ENCODE measurements around the gene GPRASP1.
"Not testable (repeated sequence)": the region's sequence is repeated elsewhere in the genome, so short reads cannot be mapped to it uniquely, and the experiment has no call there.

GPRASP1 gene

DNA sequence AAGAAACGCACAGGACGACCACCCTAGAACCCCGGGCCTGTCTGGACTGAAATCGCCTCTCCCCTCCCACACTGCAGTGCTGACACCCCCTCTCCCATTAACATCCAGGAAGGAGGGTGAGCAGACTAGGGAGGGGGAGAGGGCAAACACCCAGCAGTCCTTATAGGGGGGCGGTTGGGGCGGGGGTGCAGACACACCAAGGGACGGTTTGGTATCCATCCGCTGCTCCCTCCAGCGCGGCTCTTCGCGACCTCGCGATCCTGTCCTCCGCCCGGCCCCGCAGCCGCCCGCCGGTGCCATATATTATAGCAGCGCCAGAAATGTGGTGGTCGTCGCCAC, 411 bp upstream of the GPRASP1 start:
- TF ChIP-seq, protein P1, sequence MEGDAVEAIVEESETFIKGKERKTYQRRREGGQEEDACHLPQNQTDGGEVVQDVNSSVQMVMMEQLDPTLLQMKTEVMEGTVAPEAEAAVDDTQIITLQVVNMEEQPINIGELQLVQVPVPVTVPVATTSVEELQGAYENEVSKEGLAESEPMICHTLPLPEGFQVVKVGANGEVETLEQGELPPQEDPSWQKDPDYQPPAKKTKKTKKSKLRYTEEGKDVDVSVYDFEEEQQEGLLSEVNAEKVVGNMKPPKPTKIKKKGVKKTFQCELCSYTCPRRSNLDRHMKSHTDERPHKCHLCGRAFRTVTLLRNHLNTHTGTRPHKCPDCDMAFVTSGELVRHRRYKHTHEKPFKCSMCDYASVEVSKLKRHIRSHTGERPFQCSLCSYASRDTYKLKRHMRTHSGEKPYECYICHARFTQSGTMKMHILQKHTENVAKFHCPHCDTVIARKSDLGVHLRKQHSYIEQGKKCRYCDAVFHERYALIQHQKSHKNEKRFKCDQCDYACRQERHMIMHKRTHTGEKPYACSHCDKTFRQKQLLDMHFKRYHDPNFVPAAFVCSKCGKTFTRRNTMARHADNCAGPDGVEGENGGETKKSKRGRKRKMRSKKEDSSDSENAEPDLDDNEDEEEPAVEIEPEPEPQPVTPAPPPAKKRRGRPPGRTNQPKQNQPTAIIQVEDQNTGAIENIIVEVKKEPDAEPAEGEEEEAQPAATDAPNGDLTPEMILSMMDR (IDR thresholded peaks at IDR 0.05; ENCODE audit: insufficient read depth, low read depth, low read length, missing control alignments): no peak
- DNase-seq (ENCODE audit: low read depth): no peak
- no peak overlapping the region for H3K4me3 ChIP-seq (ENCODE audit: low read depth, low read length)

DNA sequence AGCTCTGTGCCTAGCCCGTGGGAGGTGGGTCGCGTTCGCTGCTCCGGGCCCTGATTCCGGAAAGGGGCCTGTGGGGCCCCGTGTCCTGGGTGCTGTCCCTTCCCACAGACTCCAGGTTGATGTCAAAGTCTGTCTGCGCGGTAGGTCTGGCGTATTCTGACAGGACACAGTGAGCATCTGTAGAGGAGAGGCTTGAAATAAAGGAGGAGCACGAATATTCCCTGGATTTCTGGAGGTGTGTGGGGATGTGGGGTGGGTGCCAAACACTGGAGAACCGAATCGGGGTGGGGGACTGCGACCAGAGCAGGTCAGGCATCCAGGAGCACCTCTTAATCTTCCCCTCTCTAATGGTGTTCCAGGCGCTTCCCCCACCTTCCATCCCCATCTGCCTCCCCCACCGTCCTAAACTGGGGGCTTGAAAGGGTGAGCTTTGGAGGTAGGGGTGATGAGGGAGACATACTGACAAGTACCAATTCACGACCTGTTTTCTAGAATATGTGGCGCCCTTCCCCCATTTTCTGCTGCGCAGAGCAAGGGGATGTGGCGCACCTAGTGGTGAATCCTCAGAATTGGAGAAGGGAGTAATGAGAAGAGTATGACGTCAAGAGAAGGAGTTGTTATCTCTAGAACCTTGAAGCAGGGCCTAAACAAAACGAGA, 877 bp downstream of the GPRASP1 start:
- H3K4me3 ChIP-seq (ENCODE audit: low read depth, low read length): no peak overlapping the region
- TF ChIP-seq, protein P1 (IDR thresholded peaks at IDR 0.05; ENCODE audit: insufficient read depth, low read depth, low read length, missing control alignments): no peak
- no peak for DNase-seq (ENCODE audit: low read depth)

DNA sequence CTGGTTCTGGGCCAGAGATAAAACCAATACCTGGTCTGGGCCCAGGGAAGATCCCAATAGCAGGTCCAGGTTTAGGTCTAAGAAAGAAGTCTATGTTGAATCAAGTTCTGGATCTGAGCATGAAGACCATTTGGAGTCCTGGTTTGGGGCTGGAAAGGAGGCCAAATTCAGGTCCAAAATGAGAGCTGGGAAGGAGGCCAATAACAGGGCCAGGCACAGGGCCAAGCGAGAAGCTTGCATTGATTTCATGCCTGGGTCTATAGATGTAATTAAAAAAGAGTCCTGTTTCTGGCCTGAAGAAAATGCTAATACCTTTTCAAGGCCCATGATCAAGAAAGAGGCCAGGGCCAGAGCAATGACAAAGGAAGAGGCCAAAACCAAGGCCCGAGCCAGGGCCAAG, 3.4 kb downstream of the GPRASP1 start:
- DNase-seq (ENCODE audit: low read depth): no peak
- no peak overlapping the region for H3K4me3 ChIP-seq (ENCODE audit: low read depth, low read length)
- TF ChIP-seq, protein P1 (IDR thresholded peaks at IDR 0.05; ENCODE audit: insufficient read depth, low read depth, low read length, missing control alignments): no peak

DNA sequence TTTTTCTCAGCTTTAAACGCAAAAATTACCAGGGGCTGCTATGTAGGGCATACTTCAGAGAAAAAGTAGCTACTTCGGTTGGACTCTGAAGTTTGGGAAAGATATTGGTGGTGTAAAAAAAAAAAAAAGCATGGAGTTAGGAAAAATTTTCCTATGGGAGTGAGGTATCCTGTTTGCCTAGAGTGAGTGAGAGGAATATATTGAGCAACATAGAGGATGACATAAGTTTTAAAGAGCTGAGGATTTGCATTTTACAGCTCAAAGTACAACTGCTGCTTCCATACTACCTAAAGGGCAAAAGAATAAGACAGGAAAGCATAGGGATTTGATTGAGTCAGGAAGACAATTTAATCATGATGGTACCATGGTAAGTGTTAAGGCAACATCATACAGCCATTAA, 7.3 kb downstream of the GPRASP1 start:
- DNase-seq (ENCODE audit: low read depth): no peak
- TF ChIP-seq, protein P1 (IDR thresholded peaks at IDR 0.05; ENCODE audit: insufficient read depth, low read depth, low read length, missing control alignments): no peak

DNA sequence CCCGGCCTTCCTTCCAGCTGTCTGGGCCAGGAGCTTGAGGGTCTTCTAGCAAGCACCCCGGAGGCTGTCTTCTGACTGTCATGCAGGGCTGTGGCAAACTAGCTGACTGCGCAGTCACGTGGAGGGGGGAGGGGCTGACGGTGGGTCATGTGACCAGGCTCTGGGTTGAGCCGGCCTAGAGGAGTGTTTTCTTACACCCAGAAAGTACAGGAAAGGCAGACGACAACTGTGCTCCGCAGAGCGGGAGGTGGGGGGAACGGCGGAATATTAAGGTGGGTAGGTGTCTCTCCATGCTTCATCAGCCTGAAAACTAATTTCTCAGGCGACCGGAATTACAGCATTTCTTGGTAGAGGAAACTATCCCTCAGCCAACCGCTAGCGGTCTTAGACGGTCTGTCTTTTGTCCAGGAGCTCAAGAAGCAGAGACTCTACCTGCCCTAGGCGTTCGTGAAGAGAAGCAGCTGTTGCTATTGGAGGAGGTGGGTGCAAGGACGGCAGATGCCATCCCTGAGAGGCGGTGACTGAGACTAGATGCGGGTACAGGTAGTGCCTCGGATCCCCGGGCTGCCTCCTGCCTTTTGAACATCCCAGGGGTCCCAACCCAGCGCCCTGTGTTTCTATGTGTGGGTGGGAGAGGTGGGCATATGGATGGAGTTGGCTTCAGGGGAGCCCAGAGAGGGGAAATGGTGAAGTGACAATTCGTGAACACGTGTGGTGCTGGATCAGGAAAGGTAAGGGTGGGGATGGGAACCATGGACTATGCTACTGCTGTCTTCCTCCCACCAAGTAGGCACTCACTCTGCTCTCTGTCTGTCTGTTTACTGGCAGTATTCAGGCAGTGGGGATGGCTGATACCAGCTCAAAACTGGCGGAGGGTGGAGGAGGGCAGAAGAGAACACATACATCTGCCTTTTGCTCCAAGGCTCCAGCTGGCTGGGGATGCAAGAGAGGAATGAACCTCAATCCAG, 8.8 kb downstream of the GPRASP1 start:
- TF ChIP-seq, protein P1 (IDR thresholded peaks at IDR 0.05; ENCODE audit: insufficient read depth, low read depth, low read length, missing control alignments): no peak
- DNase-seq (ENCODE audit: low read depth): peak; percentile 79
- peak overlapping the region; percentile 60 for H3K4me3 ChIP-seq (ENCODE audit: low read depth, low read length)

More for the DNA sequence above, 7.3 kb downstream of the GPRASP1 start:
- H3K4me3 ChIP-seq (ENCODE audit: low read depth, low read length): no peak overlapping the region

DNA sequence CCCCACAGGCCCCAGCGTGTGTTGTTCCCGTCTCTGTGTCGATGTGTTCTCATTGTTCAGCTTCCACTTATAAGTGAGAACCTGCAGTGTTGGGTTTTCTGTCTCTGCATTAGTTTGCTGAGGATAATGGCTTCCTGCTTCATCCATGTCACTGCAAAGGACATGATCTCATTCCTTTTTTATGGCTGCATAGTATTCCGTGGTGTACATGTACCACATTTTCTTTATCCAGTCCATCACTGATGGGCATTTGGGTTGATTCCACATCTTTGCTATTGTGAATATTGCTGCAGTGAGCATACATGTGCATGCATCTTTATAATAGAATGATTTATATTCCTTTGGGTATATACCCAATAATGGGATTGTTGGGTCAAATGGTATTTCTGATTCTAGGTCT, 12.5 kb downstream of the GPRASP1 start:
- not testable (repeated sequence) for DNase-seq (ENCODE audit: low read depth); H3K4me3 ChIP-seq (ENCODE audit: low read depth, low read length)

DNA sequence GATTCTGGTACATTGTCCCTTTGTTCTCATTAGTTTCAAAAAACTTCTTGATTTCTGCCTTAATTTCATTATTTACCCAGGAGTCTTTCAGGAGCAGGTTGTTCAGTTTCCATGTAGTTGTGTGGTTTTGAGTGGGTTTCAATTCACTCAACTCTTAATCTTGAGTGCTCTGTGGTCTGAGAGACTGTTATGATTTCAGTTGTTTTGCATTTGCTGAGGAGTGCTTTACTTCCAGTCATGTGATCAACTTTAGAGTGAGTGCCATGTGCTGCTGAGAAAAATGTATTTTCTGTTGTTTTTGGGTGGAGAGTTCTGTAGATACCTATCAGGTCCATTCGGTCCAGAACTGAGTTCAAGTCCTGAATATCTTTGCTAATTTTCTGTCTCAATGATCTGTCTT, 15.8 kb downstream of the GPRASP1 start:
- H3K4me3 ChIP-seq (ENCODE audit: low read depth, low read length): not testable (repeated sequence)
- DNase-seq (ENCODE audit: low read depth): peak; percentile 7

DNA sequence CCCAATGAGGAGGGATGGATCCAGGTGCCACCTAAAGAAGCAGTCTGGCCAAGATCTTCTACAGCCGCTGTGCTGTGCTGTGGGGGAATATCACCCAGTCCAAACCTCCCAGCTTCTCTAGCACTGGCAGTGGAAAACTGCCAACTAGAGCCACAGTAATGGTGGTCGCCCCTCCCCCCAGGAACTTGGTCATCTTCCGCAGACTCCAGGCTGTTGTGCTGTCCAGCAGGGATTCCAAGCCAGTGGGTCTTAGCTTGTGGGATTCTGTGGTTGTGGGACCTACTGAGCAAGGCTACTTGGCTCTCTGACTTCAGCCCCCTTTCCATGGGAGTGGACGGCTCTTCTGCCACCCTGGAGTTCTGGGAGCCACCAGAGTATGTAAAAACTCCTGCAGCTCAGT, 18.2 kb downstream of the GPRASP1 start:
- no peak for DNase-seq (ENCODE audit: low read depth)
- TF ChIP-seq, protein P1 (IDR thresholded peaks at IDR 0.05; ENCODE audit: insufficient read depth, low read depth, low read length, missing control alignments): no peak
- no peak overlapping the region for H3K4me3 ChIP-seq (ENCODE audit: low read depth, low read length)

Measured in GM12865 (cell line).